Transverse colon (tissue), 4 donors: ENCODE measurements around the gene TAF6L.

Source experiments
- CTCF ChIP-seq, 5 experiments: fragments of 200-600 bp in 3 of 5; fragments of 450-650 bp in 2 of 5; sonication (generic) in 3 of 5; IDR thresholded peaks; 1 replicate in 2 of 5; 2 replicates in 3 of 5; pipeline ENCODE4 v1.5.1; 2016 to 2017; ENCODE audit warnings: antibody characterized with exemption in 5 of 5, inconsistent platforms in 3 of 5, mild to moderate bottlenecking in 2 of 5, moderate library complexity in 1 of 5
- EP300 ChIP-seq: sonication (generic); formaldehyde crosslinking; IDR thresholded peaks from one replicate; pipeline ENCODE4 v1.6.1; 2017; ENCODE audit warnings: antibody characterized with exemption, low read depth
- POLR2A ChIP-seq: fragments of 450-650 bp; IDR thresholded peaks from one replicate; pipeline ENCODE4 v1.6.1; 2016; ENCODE audit warnings: antibody characterized with exemption, mild to moderate bottlenecking, moderate library complexity
- POLR2AphosphoS5 ChIP-seq, 3 donors: sonication (generic); formaldehyde crosslinking; IDR thresholded peaks; one replicate each; pipeline ENCODE4 v1.6.1; 2016; ENCODE audit warnings: antibody characterized with exemption in 3 of 3

- TF ChIP-seq CTCF (IDR thresholded peaks at IDR 0.05) (peak in 1 of 5 experiments; percentile 17), POLR2A (peak; percentile 86), POLR2AphosphoS5 (IDR thresholded peaks at IDR 0.05) (peak; percentile 79 to 93 (median 84)), EP300 (no peak)
These were observed 42.8 kb upstream of the TAF6L start, which contains the start of gene TTC9C for GRCh38 chr11:62728171-62728988.
